ENCODE measurements around the gene DLK1.

The DLK1 gene

DNA sequence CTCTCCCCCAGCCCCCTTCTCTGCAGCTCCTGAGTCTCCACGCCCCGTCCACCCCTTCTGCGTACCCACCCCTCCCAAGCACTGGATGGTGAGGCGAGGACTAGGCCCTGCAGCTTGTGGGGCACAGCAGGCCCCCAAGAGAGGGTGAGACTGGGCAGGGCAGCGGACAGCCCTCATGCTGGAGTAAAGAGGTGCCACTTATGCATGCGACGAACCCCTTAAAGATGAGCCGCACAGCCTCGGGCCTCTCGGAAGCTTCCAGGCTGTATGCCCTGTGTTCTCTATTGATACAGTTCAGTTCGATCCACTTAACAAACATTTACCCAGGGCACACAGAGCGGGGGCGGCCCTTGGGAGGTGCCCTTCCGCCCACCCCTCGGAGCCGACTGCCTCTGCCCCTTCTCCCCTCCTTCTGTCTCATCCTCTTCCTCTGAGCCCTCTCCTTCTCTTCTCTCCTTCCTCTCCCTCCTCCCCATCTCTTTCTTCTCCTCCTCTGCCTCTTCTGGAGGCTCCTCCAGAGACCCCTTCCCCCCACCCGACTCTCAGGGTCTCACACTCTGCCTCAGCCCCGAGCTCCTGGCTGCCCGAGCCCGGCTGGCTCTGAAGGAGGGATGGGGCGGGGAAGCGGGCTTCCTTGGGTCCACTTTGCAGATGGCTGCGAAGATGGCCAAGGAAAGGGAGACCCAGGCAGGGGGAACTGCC lies 32.7 kb upstream of the DLK1 start:
- no peak for DNase-seq (ENCODE audit: low spot score)

DNA sequence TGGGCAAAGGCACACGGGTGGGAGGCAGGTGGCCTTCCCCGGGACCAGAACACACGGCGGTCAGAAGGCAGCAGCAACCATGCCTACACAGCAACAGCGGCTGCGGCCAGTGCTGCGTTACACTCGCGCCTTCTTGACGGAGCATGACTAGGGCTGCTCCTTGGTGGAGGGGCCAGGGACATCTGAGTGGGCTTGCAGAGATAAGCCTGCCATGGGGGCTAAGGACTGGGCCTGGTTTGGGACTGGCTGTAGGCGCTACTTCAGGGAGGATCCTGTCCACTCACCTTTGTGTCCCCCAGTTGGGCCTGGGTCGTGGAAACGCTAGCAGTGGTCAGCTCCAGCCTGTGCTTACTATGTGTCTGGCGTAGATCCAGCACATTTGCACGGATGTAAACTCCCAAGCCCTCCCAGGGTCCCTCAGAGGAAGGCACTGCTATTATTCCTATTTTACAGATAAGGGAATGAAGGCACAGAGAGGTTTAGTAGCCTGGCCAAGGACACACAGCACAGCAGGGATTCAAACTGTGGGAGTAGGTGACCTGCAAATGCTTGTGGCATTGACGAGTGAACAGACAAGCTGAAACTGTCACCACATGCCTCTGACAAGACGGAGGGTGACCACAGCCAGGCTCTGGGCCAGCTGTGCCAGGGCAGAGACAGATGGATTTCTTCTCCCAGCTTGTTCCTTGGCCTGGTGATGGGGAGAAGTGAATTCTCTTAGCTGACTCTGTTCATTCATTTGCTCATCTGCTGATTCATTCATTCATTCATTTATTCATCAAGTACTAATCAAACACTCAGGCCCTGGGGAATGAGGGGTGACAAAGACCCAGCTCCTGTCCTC lies 31.9 kb upstream of the DLK1 start:
- DNase-seq (ENCODE audit: low spot score): no peak

- DNase-seq (ENCODE audit: low spot score): no peak
These were observed 31.3 kb upstream of the DLK1 start for GRCh38 chr14:100695423-100695738.

- no peak for DNase-seq (ENCODE audit: low spot score)
These were observed 30.7 kb upstream of the DLK1 start for GRCh38 chr14:100696008-100696407.

GRCh38 chr14:100696590-100696989 lies 30.1 kb upstream of the DLK1 start:
- DNase-seq (ENCODE audit: low spot score): no peak

DNA sequence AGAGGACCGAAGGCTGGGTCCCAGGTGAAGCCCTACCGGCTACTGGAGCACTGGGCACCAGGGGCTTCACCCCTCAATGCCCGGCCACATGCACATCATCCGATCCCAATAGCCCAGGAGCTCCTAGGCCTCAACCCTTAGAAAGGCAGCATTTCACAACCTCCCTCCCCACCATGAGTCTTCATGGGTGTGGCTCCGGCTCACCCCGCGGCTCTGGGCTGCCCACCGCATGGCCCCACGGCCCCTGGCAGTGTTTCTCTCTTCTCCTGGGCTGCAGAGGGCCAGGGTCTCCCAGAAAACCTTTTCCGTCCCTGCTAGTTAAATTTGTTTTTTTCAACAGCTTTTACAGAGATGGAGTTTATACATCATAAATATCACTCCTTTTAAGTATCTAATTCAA lies 28.6 kb upstream of the DLK1 start:
- DNase-seq (ENCODE audit: low spot score): no peak

DNA sequence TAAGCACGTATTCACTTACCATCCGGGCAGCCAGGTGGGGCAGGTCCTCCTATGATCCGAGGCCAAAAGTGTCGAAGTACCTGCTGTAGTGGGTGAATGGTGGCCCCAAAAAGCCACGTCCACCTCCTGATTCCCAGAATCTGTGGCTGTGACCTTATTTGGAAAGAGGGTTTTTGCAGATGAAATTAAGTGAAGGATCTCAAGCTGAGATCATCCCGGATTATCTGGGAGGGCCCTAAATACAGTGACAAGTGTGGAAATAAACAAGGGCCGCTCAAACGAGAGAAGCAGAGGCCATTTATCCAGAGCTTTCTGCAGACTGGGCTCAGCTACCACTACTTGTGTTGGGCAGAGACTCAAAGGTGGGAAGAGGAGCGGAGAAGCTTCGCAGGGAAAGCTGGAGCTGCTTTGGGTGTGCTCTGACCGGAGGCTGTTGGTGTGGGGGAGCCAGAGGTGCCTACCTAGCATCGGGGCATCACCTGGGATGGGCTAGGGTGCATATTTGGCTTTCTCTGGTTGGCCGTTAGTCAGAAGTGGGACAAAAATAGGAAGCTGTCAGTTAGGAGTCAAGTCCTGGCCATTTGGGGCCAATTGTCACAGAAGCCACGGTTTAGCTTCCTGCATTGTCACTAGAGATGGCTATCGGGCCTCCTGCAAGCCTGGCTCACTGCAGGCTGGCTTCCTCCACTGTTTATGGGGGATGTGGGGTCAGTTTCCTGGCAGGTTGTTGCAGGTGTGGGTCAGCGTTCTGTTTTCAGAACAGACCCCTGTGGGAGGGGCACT lies 27.8 kb upstream of the DLK1 start:
- DNase-seq (ENCODE audit: low spot score): no peak

GRCh38 chr14:100701314-100701713 lies 25.4 kb upstream of the DLK1 start:
- no peak for DNase-seq (ENCODE audit: low spot score)

DNA sequence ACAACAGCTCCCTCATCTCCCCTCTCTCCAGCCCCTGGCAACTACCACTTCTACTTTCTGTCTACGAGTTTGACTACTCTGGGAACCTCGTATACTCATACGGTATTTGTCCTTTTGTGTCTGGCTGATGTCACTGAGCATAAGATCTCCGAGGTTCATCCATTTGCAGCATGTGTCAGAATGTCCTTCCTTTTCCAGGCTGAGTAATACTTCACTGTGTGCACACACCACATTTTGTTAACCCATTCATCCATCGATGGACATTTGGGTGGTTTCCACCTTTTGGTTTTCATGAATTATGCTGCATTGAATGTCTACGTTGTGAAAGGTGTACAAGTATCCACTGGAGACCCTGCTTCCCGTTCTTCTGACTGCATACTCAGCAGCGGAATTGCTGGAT lies 24.1 kb upstream of the DLK1 start:
- no peak for DNase-seq (ENCODE audit: low spot score)

DNA sequence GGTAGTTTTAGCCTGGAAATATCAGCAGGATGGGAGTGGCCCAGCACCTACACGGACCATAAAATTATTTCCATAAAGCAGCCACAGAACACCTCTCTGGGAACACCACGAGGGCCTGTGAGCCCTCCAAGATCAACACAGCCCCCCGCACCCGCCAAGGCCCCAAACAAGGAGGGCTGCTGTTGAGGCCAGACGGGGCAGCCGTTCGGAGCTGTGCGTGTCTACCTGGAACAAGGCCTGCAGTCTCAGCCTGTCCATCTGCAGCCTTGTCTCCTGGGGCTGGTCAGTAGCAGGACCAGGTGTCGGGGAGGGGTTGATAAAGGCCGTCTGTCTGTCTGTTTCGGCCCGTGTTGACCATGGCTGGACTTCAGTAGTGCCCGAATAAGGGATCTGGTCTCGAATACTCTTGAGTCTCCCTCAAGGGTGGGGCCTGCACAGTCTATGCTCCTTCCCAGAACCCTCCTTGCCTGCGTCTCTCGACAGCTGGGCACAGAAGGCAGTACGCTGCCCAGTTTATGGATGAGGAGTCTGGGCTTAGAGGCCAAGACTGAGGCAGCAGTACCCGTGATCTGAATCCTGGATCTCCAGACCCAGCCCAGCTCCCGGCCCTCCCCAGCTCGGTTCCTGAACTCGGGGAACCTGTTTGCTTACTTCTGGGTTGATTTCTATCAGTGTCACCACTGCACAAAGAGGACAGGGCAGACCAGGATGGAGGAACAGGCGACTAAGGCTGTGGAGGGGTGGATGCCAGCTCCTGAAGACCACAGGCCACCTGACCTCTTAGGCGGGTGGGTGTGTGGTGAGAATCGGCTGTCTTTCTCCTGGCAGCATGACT lies 23.1 kb upstream of the DLK1 start:
- DNase-seq (ENCODE audit: low spot score): no peak

DNA sequence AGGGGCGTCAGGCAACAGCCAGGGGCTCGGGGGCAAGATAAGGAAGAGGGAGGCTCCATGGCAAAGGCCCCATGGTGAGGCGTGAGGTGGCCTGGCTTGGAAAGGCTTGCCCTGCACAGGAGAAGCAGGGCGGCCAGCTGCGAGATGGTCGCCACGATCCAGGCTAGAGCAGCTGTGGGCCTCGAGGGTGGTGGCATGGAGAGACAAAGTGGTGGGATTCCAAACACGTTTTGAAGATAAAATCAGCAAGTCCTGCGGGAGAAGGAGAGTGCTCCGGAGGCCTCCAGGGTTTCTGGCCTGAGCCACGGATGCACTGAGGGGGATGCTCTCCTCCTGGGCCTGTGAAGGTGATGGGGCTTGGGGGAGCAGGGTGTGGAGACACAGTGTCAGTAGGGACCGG lies 20.5 kb upstream of the DLK1 start:
- DNase-seq (ENCODE audit: low spot score): no peak

- DNase-seq (ENCODE audit: low spot score): no peak
These were observed 19.8 kb upstream of the DLK1 start for GRCh38 chr14:100706860-100707259.

DNA sequence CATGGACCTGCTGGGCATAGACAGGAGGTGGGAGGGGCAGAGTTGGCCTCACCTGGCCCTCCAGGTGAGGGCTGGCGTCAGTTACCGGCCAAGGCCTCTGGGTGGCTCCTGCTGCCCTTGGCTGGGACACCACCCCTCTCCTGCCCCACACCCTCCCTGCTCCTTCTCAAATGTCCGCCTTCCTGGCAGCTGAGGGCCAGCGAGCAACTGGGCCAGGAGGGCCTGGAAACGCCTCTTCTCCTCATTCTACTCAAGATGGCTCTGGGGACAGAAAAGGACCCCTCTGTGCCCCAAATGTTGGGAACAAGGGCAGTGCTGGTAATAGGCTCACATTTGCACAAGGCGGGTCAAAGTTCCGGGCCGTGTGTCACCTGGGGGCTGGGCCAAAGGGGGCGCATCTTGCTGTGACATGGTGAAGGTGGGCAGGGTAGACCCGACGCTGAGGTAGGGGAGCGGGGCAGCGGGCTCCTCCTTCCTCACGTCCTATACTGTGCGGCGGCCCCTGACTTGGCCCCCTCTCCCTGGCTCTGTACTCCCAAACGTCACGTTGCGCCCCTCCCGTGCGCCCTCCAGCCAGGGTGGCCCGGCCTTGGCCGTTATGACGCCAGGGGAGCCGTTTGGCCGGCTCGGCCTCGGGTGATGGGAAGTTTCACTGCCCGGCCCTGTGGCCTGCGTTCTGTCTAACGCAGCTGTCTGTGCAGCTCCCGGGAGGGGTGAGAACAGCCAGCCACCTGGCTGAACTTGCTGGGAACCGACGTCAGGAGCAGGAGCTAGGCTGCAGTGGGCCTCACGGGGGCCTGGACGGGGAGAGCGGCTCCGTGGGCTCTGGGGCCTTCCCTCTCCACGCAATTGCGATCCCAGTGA lies 18.0 kb upstream of the DLK1 start:
- peak; percentile 29 for DNase-seq (ENCODE audit: low spot score)

DNA sequence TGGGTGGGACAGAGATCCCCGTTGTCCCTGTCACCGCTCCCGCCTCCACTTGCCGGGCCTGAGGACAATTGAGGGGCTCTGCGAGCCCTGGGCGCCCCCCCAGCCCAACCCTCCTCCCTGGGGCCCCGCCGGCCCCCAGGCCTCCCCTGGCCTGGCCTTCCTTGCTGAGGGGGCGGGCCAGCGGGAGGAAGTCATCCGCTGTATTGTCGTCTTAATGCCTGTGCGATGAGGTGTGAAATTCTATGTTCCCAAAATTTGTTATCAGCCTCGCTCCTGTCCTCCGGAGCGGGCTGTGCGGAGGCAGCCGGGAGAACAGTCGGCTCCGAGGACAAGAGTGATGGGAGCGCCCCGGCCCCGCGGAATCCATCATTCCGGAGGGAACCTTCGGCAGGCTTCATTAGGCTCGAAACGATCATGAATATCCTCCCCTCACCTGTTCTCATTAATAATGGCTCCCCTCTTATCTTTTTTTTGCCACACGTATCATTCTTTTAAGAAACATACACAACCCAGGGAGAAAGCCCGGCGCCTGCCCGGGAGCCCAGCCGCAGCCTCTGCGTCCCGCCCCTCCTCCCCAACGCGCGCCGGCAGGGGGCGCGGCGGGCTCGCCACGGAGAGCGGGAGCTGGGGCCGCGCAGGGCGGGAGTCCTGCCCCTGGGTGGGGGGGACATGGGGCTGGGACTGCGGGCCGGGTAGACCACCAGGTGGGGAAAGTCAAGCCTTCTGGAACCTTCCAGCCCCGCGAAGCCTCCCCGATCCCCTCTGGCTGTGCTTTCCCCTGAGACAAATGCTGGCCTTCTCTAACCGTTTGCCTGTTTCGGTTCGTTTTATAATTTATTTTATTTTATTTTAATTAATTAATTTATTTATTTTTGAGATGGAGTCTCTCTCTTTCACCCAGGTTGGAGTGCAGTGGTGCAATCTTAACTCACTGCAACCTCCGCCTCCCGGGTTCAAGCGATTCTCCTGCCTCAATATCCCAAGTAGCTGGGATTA lies 17.1 kb upstream of the DLK1 start:
- DNase-seq (ENCODE audit: low spot score): no peak

GRCh38 chr14:100710391-100710790 lies 16.3 kb upstream of the DLK1 start:
- no peak for DNase-seq (ENCODE audit: low spot score)

DNA sequence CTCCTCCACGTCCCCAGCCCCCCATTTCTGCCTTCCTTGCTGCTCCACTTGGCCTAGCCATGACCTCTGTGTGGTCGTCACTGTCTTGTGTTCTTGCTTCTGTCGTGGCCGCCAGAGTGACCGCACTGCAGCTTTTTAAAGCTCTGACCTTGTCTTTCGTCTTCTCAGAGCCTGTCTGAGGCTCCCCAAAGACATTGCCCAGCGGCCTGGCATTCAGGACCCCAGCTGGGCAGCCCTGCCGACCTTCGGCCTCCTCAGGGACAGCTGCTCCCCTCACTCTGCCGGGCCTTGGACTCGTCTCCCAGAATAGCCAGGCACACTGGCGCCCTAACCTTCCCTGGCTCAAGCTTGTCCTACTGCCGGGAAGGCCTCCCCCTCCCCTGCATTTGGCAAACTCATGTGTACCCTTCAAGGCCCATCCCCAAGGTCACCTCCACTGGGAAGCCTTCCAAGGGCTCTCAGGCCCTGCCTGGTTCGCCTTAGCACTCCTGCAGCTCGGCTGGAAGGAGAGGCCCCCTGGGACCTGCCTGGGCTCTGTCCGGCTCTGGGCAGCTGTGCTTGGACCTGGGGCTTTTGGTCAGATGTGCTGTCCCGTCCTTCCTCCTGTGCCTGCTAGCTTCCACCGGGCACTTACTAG lies 15.7 kb upstream of the DLK1 start:
- no peak for DNase-seq (ENCODE audit: low spot score)

- no peak for DNase-seq (ENCODE audit: low spot score)
These were observed 15.2 kb upstream of the DLK1 start for GRCh38 chr14:100711493-100711892.

DNA sequence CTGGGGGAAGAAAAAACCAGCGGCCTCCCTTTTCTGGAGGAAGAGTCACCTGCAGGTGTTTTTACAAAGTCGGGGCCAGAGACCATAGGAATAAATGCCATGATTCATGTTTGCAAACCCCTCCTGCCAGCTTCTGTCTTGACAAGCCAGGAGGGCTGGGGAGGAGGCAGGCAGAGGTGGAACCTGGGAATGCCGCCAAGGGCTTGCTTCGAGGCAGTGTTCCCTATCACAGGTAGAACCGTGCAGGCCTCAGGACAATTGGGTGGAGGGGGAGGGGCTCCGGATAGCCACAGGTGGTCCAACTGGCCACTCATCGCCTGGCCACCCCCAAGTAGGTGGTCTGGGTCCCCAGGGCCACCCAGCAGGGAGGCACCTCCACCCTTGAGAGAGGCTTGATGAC lies 14.2 kb upstream of the DLK1 start:
- DNase-seq (ENCODE audit: low spot score): no peak

DNA sequence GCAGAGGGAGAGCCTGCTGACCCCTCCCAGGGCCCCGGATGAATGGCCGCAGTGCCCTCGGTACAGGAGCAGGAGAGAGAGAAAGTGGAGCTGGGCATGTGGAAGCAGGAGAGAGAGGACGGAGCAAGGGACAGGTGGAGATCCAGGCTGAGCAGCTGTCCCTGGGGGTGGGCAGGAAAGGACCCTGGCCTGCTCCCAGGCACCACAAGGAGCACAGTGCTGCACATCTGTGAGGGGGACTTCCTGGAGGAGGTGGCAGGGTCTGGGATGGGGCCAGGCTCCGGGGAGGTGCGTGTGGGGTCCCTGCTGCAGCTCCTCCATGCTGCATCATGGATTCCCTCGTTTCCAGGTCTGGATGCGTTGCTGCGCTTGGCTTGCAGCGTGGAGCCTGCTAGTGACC lies 13.0 kb upstream of the DLK1 start:
- DNase-seq (ENCODE audit: low spot score): no peak
